ENCODE results near the gene TMEM181.

TMEM181 gene

GRCh38 chr6:158568549-158568948 is 8.7 kb downstream of the TMEM181 start:
- no peak for TF ChIP-seq CTCF (IDR thresholded peaks at IDR 0.05; ENCODE audit: control insufficient read depth, extremely low read depth, insufficient read depth)
- DNase-seq (ENCODE audit: low read depth), result no peak
- no peak overlapping the region for H3K4me3 ChIP-seq (ENCODE audit: low read depth, low read length)

- H3K4me3 ChIP-seq (ENCODE audit: low read depth, low read length), result no peak overlapping the region
- TF ChIP-seq CTCF (IDR thresholded peaks at IDR 0.05; ENCODE audit: control insufficient read depth, extremely low read depth, insufficient read depth), result no peak
- DNase-seq (ENCODE audit: low read depth), result no peak
Observed at GRCh38 chr6:158569036-158569435, 9.1 kb downstream of the TMEM181 start.

GRCh38 chr6:158570681-158570962 is 10.7 kb downstream of the TMEM181 start:
- H3K4me3 ChIP-seq (ENCODE audit: low read depth, low read length), result no peak overlapping the region
- no peak for TF ChIP-seq CTCF (IDR thresholded peaks at IDR 0.05; ENCODE audit: control insufficient read depth, extremely low read depth, insufficient read depth)
- DNase-seq (ENCODE audit: low read depth), result no peak

- DNase-seq (ENCODE audit: low read depth), result no peak
- TF ChIP-seq CTCF (IDR thresholded peaks at IDR 0.05; ENCODE audit: control insufficient read depth, extremely low read depth, insufficient read depth), result no peak
- no peak overlapping the region for H3K4me3 ChIP-seq (ENCODE audit: low read depth, low read length)
Observed at GRCh38 chr6:158571826-158572652, 12.1 kb downstream of the TMEM181 start.

GRCh38 chr6:158572653-158573541 is 13.0 kb downstream of the TMEM181 start:
- no peak for TF ChIP-seq CTCF (IDR thresholded peaks at IDR 0.05; ENCODE audit: control insufficient read depth, extremely low read depth, insufficient read depth)
- no peak for DNase-seq (ENCODE audit: low read depth)
- H3K4me3 ChIP-seq (ENCODE audit: low read depth, low read length), result no peak overlapping the region

GRCh38 chr6:158573542-158573931 is 13.6 kb downstream of the TMEM181 start:
- no peak overlapping the region for H3K4me3 ChIP-seq (ENCODE audit: low read depth, low read length)
- no peak for TF ChIP-seq CTCF (IDR thresholded peaks at IDR 0.05; ENCODE audit: control insufficient read depth, extremely low read depth, insufficient read depth)
- no peak for DNase-seq (ENCODE audit: low read depth)

Data from LNCaP clone FGC (cell line).